HG03520 (cell line): Measurements from ENCODE around the gene NUP133.

ENCODE experiments used
- ATAC-seq: cut with Tn5 transposase; IDR thresholded peaks from one replicate; pipeline ENCODE4 v1.9.1; 2021; ENCODE audit warnings: mild to moderate bottlenecking, moderate library complexity; ENCODE audit not compliant: unreplicated experiment

The NUP133 gene

DNA sequence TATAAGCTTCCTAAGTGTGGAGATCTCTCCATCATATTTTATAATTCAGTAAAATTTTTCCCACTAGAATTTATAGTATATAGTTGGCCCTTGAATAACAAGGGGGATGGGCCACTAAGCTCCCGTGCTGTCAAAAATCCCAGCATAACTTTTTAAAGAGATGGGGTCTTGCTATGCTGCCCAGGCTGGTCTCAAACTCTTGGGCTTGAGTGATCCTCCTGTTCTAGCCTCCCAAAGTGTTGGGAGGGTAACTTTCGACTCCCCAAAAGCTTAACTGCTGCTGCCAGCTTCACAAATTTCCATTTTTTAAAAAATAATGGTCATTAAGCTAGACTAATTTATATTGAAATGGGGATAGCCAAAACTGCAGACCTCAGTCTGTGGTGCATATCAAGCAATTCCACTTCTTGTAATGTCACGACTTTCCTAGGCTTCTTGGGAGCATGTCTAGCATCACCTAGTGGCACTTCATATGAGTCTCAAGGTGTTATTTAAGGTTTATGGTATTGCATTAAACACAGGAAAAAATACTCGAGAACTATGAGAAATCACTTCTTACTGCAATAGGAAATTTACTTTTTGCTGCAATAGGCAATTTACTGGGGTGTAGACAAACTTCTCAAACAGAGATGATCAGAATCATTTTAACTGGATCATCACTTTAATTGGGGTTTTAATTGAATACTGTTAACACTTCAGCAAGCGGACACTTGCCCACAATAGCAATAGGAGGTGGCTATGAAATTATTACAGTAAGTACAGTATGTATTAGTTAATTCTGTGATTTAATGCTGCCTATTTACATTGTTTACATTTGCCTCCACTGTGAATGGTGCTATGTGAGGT lies 55.0 kb downstream of the NUP133 start:
- no peak for ATAC-seq

DNA sequence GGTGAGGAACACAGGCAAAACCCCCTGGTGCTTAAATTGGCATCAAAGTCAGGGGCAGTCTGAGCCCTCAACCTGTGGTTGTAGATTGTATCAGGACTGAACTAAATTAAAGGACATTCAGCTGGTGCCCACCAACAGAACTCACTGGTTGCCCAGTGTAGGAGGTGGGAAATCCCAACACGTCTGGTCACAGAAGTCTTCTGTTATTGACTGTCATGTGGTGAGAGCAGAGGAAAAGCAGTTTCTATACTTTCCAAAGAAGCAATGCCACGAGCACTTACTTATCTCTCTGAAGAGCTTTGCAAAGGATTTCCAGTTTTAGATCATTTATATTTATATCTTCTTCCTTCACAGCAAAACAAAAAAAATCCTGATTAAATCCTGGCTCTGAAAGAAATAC lies 59.3 kb downstream of the NUP133 start:
- ATAC-seq: no peak

DNA sequence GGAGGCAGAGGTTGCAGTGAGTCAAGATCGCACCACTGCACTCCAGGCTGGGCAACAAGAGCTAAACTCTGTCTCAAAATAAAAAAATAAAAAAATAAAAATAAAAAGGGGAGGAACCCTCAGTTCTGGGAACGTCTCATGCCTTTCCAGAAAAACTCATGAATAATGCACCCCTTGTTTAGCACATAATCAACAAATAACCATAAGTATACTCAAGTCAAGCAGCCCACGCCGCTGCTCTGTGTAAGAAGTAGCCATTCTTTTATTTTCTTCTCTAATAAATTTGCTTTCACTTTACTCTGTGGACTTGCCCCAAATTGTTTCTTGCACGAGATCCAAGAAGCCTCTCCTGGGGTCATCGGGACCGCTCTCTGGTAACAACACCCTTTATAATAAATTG lies 59.8 kb downstream of the NUP133 start:
- ATAC-seq: no peak

DNA sequence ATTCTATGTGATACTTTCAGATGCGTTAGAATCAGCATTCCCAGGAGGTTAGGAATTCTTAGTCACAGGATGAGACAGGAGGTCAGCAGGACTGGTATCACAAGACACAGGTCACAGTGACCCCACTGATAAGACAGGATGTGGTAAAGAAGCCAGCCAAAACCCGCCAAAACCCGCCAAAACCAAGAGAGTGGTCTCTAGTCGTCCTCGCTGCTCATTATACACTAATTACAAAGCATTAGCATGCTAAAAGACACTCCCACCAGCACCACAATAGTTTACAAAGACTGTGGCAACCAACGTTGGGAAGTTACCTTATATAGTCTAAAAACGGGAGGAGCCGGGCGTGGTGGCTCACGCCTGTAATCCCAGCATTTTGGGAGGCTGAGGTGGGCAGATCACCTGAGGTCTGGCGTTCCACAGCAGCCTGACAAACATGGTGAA lies 60.3 kb downstream of the NUP133 start:
- no peak for ATAC-seq

DNA sequence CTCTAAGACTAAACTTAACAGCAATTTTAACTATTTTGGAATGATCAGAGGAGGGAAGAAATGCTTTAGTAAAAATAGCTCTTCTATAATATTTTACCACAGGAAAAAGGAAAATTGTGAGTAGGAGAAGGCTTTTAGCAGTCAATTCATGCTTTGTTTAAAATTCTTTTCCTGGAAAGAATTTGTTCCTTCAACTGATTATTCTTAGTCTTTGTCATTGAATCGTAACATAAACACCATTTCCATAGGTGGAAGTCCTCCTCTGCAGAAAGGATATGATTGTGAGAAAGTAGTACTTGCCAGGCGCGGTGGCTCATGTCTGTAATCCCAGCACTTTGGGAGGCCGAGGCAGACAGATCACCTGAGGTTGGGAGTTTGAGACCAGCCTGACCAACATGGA lies 62.3 kb downstream of the NUP133 start:
- no peak for ATAC-seq

DNA sequence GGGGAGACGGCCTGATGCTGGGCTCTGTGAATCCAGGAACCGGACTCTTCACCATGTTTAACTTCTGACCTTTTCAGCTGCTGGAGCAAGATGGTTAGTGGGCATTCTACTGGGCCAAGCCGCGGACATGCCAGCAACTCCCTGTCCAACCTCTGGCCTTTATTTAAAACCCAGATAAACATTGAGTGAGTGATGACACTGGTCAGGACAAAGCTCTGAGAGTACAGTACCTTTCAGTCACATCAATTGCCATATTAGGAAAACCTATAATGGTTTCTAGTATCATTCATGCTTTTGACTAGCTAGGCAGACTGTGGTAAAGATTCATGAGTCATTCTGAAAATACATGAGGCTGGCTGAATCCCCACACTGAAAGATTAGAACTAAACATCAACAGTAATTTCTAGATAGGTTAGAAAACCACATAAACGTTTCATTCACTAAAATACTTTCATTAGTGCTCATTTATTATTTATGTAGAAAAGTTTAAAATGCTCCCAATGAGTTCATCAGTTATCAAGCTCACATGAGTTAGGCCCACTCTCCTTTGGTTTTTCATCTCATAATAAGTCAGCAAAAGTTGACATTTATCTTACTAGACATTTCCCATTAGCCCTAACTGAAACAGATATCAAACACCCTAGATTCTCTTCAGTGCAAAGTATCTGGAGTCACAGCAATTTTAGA lies 67.1 kb downstream of the NUP133 start:
- peak; percentile 97 for ATAC-seq

DNA sequence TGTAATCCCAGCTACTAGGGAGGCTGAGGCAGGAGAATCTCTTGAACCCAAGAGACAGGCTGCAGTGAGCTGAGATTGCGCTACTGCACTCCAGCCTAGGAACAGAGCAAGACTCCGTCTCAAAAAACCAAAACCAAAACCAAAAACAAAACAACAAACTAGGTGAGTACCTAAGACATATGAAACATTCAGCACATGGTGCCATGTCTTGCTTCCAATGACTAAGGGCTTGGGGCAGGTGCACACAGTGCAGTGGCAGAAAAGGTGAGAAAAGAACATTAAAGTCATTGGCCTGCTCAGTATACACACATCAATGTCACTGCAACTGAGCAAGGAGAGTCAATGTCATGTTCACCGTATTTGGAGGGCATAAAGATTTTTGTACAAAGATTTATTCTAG lies 70.1 kb downstream of the NUP133 start:
- no peak for ATAC-seq

DNA sequence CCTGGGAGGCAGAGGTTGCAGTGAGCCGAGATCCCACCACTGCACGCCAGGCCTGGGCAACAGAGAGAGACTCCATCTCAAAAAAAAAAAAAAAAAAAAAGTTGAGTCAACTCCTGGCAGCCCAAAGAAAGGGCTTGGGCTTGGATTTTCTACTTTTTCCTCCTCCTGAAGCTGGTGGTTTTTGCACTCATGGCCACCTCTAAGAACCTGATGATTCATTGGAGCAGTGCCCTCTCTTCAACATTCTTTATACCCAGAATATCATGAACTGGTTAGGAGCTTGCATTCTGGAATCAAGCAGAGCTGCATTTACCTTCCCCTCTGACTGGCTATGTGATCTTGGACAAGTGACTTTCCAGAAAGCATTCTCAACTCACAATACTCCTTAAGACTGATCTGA lies 70.7 kb downstream of the NUP133 start:
- no peak for ATAC-seq

DNA sequence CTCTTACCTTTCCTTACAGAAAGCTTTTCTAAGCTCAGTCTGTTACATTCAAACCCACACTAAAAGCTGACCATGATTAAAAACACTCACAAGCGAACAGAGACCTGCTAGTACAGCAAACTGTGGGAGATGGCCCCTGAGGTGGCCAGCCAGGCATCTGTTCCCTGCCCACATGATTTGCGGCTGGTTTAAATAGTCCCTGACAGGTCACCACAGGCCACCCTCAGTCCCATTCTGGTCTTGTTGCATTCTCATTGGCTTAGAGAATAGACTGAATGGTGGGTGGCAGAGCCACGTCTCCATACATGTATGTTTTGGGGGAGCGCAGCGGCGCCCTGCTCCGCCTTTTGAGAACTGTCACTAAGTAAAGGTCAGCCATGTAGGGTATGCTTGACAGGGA lies 71.9 kb downstream of the NUP133 start:
- ATAC-seq: no peak

DNA sequence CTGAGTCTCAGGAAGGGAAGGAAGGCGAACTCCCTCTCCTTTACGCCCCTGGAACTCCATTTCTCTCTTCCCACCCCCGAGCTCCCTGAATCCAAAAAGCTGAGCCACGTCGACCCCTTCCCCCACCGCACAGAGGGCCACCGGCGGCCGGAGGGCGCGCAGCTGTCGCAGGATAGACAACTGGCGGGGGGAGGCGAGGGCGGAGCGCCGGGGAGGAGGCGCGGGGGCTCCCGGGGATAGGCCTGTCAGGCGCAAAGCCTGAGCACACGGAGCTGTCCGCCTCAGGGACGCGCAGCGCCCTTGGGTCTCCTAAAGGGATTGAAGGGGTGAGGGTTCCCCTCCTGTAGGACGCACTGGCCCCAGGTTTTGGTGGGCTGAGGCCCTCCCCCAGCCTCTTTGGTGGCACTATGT lies 73.5 kb downstream of the NUP133 start:
- no peak for ATAC-seq

DNA sequence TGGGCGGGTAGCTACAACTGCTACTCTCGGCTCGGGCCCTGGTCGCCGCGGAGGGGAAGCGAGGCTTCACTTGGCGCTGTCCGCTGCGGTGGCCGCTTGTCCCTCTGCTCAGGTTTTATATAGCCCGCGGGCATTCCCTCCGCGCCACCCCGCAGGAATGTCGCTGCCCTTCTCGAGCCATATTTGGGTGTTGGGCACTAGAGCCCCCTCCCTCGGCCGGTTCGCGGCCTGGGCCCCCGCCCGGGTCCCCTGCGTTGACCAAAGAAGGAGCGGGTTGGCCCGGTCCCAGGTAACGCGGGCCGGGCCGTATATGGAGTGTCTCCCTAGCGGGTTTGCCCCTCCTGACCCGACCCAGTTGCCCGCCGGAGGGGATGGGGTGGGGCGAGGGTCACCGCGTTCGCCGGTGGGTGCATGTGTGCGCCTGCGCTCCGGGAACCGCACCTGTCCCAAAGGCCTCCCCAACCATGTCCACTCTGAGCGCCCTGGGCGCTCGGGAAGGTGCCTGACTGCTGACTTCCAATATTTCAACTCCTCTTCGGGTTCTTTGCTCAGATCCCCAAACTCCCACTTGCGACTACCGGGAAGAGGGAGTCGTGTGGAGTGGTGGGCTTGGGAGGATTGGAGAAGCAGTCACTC lies 74.0 kb downstream of the NUP133 start, which contains the start of gene ACTA1:
TSS of gene ACTA1 (minus strand) at position 90 of the 636 bp plus-strand sequence. CDS start 979 bp downstream, outside the sequence.
- no peak for ATAC-seq

DNA sequence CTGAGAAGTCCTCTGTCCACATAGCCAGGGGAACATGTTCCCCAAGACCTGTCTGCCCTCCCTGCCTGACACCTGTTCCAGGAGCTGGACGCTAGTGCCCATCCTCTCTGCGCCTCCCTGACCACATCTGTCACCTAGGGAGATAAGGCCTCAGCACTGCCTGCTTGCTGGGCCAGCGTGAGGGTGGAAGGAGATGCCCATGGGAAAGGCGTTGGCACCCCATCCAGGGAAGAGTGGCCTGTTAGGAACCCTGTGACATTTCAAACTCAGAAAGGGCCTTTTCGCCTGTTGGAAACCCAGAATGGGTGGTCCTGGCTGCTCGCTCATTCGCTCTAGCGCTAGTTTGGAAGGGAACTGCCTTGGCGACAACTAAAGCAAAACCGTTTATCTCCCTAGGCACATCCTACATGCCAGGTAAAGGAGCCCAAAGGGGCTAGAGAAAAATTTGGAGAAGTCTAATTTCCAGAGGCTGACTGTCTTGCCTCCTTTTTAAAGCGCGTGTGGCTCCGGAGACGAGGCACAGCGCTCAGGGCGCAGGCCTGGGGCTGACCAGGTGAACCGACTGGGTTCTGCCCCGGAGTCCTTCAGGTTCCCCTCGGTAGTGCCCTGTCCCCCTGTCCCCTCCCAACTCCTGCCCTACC lies 74.7 kb downstream of the NUP133 start:
- ATAC-seq: no peak

DNA sequence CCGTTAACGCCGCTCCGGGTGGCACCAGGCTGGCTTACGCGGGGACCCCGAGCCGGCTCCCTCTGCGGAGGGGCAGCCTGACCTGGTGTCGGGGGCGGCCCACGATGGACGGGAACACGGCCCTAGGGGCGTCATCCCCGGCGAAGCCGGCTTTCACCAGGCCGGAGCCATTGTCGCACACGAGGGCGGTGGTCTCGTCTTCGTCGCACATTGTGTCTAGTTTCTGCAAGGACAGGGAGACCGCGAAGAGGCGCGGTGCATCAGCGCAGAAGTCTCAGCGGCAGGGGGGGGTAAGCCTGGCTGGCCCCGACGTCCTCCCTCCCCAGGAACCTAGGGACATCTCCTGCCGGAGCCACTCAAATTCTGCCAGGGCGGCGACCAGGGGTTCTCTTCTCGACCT lies 75.2 kb downstream of the NUP133 start:
- no peak for ATAC-seq

DNA sequence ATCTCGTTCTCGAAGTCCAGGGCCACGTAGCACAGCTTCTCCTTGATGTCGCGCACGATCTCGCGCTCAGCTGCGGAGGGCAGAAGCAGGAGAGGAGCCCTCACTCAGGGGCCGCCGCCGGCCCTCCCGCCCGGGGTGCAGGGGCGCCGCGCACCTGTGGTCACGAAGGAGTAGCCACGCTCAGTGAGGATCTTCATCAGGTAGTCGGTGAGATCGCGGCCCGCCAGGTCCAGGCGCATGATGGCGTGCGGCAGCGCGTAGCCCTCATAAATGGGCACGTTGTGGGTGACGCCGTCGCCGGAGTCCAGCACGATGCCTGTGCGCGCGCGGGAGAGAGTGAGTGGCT lies 76.1 kb downstream of the NUP133 start:
- ATAC-seq: no peak

DNA sequence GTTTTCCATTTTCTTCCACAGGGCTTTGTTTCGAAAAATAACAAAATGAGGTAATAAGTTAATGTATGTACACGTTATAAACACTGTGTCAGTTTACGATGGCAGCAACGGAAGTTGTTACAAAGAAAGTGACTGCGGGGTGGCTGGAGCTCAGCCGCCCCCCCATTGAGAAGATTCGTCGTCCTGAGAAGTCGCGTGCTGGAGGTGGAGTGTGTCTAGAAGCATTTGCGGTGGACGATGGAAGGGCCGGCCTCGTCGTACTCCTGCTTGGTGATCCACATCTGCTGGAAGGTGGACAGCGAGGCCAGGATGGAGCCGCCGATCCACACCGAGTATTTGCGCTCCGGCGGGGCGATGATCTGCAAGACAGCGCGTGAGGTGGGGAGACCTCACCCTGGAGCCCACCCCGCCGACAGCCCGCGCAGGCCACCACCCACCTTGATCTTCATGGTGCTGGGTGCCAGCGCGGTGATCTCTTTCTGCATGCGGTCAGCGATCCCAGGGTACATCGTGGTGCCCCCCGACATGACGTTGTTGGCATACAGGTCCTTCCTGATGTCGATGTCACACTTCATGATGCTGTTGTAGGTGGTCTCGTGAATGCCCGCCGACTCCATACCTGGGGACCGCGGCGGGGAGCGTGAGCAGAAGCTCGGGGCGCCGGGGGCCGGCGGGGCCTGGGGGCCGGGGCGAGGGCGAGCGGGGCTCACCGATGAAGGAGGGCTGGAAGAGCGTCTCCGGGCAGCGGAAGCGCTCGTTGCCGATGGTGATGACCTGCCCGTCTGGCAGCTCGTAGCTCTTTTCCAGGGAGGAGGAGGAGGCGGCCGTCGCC lies 76.6 kb downstream of the NUP133 start:
- no peak for ATAC-seq

DNA sequence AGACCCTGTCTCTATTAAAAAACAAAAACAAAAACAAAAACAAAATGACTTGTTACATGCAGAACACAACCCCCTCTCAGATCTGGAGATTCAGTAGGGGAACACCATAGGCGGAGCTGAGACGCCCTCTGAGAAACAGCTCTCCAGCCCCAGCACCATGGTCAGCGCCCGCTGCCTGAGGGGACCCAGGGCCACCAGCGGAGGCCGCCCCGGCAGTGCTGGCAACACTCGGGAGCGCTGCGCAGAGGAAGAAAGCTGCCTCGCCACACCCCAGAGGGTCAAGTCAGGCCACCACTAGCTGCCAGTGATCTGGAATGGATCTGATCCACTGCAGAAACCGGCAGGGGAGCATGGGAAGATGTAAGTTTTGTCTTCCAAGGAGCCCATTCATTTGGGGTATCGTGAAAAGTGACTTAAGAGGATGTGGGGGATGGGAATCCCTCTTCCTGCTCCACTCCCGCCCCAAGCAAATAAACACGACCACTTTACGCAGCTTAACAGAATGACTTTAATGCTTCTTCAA lies 77.3 kb downstream of the NUP133 start:
- no peak for ATAC-seq

DNA sequence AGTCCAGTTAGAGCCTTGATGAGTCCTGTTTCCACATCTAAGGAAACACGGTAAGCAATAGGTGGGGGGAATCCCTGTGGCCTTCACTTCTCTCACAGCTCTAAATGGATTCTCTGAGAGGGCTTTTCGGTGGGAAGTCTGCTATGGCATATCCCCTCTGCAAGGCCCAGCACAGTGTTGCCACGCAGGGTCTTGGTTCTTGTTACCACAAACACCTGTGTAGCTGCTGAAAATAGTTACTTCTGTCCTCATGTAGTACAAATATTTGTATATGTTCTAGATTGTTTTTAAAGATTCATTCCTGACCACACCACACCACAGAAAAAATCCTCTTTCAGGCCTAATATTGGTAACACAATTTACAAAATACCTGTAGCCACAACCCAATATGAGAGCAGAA lies 79.9 kb downstream of the NUP133 start:
- no peak for ATAC-seq

DNA sequence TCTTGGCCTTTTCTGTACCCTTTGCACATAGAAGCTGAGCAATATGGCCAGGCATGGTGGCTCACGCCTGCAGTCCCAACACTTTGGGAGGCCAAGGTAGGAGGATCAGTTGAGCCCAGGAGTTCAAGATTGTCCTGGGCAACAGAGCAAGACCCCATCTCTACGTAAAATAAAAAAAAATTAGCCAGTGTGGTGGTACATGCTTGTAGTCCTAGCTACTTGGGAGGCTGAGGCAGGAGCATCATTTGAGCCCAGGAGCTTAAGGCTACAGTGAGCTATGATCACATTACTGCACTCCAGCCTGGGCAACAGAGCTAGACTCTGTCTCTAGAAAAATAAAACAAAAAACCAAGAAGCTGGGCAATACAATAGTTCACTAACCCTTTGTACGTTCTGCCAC lies 80.6 kb downstream of the NUP133 start:
- ATAC-seq: no peak

DNA sequence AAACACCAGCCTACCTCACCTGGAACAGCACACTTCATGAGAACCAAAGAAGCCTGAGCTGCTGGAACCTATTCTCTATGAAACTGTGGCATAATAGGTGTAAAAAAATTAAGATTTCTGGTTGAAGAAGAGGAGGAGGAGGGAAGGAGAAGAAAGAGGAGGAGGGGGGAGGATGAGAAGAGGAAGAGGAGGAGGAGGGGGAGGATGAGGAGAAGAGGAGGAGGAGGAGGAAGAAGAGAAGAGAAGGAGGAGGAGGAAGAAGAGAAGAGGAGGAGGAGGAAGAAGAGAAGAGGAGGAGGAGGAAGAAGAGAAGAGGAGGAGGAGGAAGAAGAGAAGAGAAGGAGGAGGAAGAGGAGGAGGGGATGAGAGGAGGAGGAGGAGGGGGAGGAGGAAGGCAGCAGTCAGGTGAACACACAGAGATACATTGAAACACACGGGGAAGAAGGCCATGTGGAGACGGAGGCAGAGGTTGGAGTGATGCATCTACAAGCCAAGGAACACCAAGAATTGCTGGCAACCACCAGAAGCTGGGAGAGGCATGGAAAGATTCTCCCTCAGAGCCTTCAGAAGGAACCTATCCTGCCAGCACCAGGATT lies 82.5 kb downstream of the NUP133 start:
- no peak for ATAC-seq

DNA sequence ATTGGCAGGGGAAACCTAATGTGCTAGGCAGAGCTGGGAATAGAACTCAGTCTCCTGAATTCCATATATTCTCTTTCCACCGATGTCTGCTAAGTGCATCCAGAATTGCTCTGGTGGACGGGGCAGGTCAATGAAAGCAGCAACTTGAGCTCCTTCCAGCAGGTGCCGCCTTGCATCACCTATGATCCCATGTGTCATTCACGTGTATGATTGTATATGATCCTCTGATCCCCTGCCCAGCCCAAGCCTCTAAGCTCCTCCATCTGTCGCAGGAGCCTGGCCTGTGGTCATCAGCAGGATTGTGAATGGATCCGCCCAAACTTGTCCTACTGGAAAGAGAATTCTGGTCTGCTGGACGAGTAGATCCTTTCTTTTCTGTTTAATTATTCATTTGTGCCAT lies 87.4 kb downstream of the NUP133 start:
- no peak for ATAC-seq
